ENCODE results near the gene NLRP14.

The NLRP14 gene

GRCh38 chr11:7020183-7020917, at the start of gene NLRP14, which contains the start of gene ZNF214:
Gene NLRP14, plus strand, starts transcription at chr11:7020479. Its CDS starts 18,108 bp downstream, at chr11:7038587.
Gene ZNF214, minus strand, starts transcription at chr11:7020346. Its CDS starts 17,511 bp downstream, at chr11:7002835.
- DNase-seq (ENCODE audit: low spot score): peak; percentile 94

DNA sequence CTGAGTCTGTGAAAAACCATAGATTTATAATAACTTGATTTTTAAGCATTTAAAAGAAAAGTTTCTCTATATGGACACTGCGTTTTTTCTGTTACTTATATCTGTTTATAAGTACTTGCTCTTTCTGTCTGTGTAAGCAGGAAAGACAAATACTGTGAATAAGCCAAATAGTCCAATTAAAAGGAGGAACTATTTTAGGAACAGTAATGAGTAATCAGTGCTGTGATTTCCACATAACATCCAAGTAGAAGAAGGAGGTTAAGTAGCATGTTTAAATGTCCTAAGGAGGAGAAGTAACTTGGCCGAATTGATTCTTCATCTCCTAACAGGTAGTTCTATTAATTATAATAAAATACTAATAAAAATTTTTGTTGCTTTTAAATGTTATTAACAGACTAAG, 40.9 kb upstream of the NLRP14 start:
- DNase-seq (ENCODE audit: low spot score): no peak

DNA sequence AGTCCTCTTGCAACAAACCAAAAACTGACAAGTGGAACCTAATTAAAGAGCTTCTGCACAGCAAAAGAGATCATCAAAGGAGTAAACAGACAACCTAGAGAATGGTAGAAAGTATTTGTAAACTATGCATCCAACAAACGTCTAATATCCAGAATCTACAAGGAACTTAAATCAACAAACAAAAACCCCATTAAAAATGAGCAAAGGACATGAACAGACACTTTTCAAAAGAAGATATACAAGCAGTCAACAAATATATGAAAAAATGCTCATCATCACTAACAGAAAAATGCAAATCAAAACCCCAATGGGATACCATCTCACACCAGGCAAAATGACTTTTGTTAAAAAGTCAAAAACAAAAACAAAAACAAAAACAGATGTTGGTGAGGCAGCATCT, 33.8 kb upstream of the NLRP14 start:
- DNase-seq (ENCODE audit: low spot score): no peak

GRCh38 chr11:6988506-6988905, 31.8 kb upstream of the NLRP14 start:
- no peak for DNase-seq (ENCODE audit: low spot score)

DNA sequence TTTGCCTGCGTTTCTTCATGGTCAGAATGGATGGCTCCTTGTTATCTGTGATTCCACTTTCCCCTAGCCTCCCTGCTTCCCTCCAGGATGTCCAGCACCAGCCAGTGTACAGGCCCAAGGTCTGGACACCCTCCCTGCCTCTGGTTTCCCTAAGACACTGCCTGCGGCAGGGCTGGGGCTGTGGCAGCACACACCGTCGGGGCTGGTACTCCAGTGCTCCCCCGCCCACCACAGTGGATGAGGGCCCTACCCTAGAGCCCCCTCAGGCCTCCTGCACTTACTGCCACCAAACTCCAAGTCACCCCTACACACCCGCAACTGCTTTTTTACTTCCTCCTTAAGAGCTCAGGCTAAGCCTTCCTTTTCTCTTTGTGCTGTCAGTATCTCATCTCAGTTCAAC, 29.1 kb upstream of the NLRP14 start:
- no peak for DNase-seq (ENCODE audit: low spot score)

DNA sequence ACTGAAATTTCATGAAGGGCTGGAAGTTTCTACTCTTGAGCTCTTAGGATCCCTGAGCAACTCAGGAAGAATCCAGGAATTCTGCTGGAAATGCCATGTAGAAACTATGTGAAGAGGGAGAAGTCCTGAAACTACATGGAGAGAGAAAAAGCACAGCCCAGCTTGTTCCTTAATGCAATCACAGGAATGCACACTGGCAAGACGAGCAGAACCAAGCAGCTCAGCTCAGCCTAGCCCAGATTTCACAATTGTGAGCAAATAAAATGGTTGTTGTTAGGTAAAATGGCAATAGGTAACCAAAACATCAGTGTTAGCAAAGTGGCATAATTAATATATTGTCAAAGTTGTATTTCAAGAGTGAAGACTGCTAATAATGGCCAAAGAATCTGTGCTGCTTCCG, 28.3 kb upstream of the NLRP14 start:
- DNase-seq (ENCODE audit: low spot score): no peak

- DNase-seq (ENCODE audit: low spot score): no peak
These were observed 27.5 kb upstream of the NLRP14 start for GRCh38 chr11:6992457-6993417.

- DNase-seq (ENCODE audit: low spot score): no peak
These were observed 24.6 kb upstream of the NLRP14 start for GRCh38 chr11:6995703-6996102.

DNA sequence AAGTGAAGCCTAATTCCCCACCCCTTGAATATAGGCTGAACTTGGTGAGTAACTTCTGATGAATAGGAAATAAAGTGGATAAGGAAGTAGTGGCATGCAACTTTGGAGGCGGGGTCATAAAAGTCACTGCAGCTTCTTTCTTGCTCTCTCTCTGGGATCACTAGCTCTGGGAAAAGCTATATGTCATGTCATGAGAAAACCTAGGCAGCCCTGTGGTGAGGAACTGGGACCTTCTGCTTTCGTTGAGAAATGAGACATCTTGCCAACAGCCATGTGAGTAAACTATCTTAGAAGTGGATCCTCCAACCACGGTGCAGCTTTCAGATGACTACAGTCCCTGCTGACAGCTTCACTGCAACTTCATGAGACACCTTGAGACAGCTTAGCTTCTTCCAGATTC, 15.8 kb upstream of the NLRP14 start:
- DNase-seq (ENCODE audit: low spot score): no peak

DNA sequence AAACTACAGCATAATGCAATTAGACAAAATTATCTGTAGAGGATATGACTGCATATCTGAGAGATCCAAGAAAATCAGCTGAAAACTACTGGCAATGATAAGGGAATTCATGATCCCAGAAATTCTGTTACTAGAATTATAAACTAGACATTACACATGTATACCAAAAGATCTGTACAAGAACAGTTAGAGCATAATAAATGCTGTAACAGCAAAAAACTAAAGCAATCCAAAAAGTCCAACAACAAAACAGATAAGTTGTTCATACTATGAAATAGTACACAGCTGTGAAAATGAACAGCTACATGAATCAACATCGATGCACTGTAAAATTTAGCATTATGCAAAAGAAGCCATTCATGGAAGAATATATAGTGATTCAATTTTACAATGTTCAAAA, 6.2 kb upstream of the NLRP14 start:
- no peak for DNase-seq (ENCODE audit: low spot score)

- DNase-seq (ENCODE audit: low spot score): no peak
These were observed 4.3 kb upstream of the NLRP14 start for GRCh38 chr11:7016011-7016410.

DNA sequence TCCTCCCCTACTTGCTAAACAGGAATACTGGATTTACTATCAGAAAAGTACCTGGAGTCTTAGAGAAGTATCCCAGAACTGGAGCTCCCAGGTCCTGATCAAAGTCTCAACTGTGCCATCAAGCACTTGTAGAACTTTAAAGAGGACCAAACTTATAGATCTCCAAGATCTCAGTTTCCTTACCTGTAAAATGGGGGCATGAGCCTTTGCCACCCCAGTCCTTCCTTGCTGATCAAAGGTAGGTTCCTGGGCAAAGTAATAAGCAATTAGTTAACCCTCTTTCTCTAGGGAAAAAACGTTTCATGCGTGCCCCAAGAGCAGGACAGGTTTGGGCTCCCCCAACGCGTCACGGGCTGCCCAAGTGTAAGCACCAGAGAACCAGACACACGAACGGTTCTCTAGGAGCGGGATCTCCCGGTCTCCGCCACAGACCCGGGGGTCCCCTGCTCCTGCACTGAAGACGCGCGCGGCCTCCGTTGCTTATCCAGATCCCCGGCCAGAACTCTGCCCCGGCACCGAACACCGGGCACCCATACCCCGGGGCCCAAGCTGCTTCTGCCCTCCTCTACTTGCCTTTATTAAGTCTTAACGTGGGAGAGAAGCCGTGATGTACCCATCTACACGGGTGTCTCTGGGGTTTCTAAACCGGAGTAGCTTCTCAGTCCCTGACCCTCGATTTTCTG, 638 bp upstream of the NLRP14 start:
- DNase-seq (ENCODE audit: low spot score): no peak

- no peak for DNase-seq (ENCODE audit: low spot score)
These were observed 1.0 kb downstream of the NLRP14 start for GRCh38 chr11:7021318-7021717.

- no peak for DNase-seq (ENCODE audit: low spot score)
These were observed 7.9 kb downstream of the NLRP14 start for GRCh38 chr11:7028141-7028540.

DNA sequence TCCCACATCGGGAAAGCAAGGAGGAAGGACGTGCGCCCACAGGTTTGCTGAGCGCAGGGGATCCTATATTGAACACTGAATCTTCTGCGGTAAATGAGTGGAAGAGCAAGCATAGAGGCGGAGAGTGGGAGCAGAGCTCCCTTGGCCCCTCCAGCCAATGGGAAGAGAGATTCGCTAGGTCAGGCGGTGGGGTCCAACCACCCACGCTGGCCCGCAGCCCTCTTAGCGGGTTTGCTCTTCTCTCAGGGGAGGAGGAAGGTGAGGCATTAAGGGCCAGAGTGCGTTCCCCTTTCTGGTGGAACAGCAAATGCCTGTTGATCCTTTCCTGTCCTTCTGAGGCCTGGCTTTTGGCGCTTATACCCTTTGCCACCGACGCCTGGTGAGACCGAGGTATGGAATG, 10.6 kb downstream of the NLRP14 start:
- no peak for DNase-seq (ENCODE audit: low spot score)

DNA sequence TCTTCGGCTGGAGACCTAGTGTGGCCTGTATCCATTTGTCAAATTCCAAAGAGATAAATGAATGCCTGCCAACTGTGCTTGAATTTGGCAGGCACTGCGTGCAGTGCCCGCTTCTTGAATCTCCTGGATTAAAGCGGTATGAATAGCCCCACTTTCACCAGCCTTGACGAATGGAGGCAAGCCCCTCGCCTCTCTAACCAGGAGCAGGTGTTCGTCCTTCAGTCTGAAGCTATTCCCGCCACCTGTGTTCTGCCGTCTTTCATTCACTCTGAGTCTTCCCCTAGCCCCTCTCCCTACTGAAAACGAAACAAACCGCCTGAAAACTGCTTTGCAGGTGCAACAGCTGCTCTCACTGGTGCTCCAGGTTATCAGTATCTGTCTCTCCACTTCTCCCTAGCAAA, 11.2 kb downstream of the NLRP14 start:
- no peak for DNase-seq (ENCODE audit: low spot score)

GRCh38 chr11:7032692-7033091, 12.4 kb downstream of the NLRP14 start:
- DNase-seq (ENCODE audit: low spot score): no peak

DNA sequence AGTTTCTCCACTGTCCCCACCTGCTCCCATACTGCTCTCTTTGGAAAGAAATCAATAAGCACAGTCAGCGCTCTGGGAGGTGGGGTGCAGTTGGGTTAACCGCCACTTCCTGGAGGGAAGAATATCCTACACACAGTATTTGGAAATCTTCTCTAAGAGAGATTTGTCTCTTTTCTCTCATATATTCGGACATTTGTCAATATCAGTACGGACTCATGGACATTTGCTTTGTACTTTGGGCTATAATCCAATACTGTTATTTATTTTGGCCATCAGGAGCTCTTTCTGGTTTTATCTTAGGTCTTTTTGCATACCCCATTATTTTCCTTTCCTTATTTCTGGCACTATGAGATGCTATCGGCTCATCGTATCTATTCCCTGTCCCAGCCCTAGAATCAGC, 13.7 kb downstream of the NLRP14 start:
- DNase-seq (ENCODE audit: low spot score): no peak

- no peak for DNase-seq (ENCODE audit: low spot score)
These were observed 26.3 kb downstream of the NLRP14 start for GRCh38 chr11:7046474-7047175.

DNA sequence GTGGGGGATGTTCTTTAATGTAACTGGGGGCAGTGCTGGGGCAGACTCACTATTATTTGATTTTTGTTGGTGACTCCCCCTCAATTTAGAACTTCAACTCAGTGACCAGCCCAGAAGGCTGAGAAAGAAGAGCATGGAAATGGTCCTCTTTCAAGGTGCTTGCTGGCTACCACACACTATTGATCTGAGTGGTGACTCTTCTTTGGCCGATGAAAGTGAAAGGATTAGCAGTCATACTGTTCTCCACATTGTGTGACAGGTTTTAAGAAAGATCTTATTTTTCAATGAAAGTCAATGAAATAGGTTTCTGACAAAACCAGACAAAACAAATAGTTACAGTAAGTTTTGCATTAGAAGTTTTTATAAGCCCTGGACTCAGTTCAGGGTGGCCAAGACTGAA, 29.9 kb downstream of the NLRP14 start:
- no peak for DNase-seq (ENCODE audit: low spot score)

DNA sequence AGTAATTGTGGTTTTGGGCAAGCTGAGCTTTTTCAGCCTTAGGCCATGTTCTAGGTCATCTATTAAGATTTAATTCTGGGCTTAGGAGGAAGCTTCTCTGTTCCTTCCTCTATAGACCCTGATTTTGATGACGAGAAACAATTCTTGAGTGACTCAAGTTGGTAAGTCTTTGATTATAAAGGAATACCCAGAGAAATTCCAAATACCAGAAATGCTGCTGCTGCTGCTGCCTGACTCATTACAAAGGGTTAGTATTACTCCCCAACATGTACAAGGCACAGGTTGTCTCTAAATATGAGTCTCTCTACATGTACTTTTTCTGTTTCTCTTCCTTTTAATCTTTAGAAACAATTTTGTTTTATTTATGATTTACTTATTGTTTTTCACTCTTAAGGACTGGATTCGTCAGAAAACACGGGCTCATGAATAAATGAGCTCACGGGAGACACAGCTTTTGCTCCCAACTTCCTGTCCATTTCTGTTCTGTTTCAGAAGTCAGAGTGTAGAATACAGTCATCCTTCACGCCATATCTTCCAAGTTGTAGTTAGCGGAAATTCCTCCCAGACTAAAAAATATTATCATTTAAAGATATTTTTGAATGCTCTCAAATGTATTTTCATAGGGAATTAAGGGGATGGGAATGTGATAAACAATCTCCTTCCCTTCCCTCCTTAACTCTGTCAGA, 36.7 kb downstream of the NLRP14 start:
- DNase-seq (ENCODE audit: low spot score): no peak

All from left forelimb (tissue), 1 donor.